Measurements from ENCODE around the gene NBEAL2.

NBEAL2 gene

DNA sequence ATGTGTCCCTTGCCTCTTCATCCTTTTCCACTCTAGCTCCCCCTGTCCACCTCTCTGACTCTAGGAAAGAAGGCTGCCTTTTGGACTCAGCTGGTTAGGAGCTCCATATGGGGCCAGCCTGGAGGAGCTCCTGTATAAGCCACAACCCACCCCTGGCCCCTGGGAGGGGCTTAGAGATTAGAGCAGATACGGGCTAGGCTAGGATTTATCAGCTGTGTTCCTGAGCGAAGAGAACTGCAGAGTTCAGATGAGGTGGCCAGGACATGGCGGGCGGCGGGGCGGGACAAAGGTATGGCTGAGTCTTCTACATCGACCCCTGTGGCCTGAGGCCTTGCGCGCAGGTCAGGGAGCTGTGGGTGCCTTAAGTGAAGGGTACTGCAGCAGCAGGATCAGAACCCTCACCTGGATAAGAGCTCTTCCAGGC lies 7.9 kb downstream of the NBEAL2 start:
- DNase-seq (ENCODE audit: low read depth, low spot score), result no peak

DNA sequence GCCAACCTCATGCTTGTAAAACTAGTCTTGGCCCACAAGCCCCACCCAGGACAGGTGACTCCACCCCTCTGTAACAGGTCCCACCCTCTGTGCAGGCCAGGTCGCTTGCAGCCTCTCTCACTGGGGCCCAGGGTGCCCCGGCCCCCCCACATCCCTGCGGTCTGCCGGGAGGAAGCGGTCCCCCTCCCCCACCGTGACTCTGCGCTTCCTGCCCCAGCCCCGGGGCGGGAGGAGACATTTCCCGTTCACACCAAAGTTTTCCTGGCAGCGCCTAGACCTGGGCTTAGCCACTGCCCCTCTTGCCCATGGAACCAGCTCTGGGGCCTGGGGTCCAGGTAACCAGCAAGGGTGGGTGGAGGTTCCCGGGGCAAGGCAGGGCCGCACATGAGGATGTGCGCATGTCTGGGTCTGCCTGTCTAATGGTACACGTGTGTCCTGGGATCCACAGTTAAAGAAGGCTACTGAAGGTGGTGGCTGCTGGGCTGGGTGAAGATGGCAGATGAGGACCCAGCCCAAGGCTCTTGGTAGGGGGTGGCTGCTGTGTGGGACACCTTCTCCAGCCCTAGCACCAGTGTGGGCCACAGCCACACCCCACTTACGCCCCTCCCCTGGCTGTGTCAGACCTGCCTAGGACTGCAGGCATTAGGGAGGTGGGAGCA lies 8.4 kb downstream of the NBEAL2 start:
- no peak for DNase-seq (ENCODE audit: low read depth, low spot score)

DNA sequence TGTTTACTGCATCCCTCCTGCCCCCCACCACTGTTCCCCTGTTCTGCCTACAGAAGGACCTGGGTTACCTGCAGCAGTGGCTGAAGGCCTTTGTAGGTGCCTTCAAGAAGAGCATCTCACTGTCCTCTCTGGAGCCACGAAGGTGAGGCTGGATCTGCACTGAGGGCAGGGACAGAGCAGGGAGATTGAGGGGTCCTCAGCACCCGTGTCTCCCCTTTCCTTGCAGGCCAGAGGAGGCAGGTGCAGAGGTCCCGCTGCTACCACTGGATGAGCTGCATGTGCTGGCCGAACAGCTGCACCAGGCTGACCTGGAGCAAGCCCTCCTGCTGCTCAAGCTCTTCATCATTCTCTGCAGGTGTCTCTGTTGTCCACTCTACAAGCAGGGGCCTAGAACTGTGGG lies 9.2 kb downstream of the NBEAL2 start:
- DNase-seq (ENCODE audit: low read depth, low spot score), result no peak

DNA sequence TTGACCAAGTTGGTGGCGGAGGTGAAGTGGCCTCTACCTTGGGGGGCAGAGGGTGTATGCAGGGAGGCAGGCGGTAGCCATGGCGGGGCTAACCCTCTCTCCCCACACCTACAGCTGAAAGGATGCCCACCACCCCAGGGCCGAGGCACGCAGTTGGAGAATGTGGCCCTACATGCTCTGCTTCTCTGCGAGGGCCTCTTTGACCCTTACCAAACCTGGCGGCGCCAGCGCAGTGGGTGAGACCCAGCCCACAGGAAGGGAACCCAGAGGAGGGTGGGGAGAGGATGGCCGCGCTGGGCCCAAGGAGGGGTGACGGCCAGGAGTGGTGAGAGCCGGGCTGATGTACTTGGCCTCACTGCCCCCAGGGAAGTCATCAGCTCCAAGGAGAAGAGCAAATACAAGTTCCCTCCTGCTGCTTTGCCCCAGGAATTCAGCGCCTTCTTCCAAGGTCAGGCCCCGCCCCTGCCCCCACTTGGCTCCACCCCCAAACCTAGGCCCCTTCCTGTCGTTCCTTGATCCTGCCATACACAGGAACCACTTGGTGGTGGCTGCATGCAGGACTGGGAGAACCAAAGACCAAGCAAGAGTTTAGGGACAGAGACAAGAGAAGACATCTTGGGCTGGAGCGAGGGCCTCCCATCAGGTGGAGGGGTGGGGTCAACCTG lies 9.8 kb downstream of the NBEAL2 start:
- no peak for DNase-seq (ENCODE audit: low read depth, low spot score)

DNA sequence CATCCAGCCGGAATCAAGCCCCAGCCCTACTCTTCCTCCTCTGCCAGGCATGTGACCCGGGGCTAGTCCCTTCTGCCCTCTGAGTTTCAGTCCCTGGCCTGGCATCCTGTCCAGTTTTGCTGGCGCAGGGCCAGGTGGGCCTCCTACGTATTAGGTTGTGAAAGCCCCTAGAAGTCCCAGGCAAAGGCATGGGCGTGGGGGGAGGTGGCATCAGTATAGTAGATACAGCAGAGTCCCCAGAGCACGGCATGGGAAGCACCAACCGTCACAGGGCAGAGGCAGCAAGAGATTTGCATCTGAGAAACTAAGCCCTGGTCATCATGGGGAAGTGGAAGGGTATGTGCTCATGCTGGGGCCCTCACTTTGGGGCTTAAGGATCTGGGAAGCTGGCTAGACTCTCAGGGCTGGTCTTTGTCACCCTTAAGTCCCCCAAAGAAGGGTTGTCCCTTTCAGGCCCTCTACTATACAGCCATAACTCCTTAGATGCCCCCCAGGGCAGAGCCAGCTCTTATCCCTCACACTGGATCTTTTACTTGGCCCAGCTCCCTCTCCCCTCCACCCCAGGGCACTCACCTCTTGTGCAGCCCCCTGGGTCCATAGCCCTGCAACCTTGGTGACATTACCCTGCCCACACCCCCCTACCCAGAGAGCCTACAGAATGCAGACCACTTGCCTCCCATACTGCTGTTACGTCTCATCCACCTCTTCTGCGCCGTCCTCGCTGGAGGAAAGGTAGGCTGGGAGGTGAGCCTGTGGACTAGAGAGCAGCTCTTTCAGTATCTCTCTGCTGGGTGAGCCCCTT lies 11.3 kb downstream of the NBEAL2 start:
- DNase-seq (ENCODE audit: low read depth, low spot score), result no peak

DNA sequence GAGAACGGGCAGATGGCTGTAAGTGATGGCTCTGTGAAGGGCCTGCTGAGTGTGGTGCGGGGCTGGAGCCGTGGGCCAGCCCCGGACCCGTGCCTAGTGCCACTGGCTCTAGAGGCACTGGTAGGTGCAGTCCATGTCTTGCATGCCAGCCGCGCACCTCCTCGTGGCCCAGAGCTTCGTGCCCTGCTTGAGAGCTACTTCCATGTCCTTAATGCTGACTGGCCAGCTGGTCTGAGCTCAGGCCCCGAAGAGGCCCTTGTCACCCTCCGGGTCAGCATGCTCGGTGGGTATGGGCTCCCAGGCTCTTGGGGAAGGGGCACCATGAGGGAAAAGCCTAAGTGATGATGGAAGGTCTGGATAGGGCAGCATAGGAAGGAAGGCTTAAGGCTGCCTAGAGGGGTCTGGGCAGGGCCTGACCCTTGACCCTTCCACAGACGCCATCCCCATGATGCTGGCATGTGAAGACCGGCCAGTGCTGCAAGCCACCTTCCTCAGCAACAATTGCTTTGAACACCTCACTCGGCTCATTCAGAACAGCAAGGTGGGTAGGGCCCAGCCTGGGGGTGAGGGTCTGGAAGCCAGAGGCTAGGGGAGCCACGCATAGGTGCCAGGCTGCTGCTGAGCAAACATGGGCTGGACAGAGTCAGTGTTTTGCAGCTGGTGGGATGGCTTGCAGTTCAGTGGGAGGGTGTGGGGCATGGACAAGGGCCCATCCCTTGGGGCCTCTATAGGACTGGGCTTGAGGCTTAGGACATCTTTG lies 12.1 kb downstream of the NBEAL2 start:
- no peak for DNase-seq (ENCODE audit: low read depth, low spot score)

DNA sequence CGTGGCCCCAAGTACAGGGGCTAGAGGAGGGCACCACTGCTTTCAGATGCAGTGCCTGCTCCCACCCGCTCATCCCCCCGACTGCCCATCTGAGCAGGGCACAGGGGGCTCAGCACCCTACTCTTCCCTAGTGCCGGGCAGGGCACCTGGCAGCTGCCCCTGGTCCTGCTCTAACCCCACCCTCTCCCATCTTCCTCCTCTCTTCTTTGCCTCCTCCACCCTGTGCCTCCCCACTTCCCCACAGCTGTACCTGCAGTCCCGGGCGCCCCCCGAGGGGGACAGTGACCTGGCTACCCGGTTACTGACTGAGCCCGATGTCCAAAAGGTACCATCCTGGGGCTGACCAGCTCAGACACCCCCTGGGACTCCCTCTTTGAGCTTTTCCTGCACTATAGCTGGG lies 12.8 kb downstream of the NBEAL2 start:
- no peak for DNase-seq (ENCODE audit: low read depth, low spot score)

DNA sequence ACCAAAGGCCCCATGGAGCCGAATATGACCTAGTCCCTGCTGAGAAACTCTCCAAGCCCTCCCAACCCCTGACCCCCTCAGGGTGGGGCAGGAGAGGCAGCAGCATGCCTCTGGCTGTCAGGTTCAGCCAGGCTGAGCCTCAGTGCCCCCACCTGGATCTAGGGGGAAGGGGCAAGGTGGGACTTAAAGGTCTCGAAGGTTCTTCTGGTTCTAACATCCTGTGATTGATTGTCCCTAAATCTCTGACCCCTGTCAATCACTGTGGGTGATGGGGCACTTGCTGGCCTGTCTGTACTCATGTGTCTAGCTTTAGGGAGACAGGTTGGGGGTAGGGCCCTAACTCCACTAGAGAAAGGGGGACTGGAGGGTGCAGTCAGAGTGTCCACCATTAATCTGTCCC lies 13.8 kb downstream of the NBEAL2 start:
- no peak for DNase-seq (ENCODE audit: low read depth, low spot score)

DNA sequence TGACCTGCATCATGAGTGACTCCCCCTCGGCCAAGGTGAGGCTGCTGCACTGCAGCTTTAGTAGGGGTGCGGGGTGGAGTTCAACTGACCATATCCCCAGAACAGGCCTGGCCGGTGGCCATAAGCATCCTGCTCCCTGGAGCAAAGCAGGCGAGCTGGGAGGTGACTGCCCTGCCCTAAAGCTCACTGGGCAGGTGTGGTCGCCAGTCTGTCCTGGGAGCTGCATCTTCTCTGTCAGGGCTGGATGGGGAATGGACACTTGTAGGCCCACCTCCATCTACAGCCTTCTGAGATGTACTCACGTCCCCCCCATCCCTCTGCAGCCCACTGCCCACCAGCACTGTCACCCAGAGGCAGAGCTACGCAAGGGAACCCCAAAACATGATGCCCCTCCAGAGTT lies 14.5 kb downstream of the NBEAL2 start:
- DNase-seq (ENCODE audit: low read depth, low spot score), result no peak

DNA sequence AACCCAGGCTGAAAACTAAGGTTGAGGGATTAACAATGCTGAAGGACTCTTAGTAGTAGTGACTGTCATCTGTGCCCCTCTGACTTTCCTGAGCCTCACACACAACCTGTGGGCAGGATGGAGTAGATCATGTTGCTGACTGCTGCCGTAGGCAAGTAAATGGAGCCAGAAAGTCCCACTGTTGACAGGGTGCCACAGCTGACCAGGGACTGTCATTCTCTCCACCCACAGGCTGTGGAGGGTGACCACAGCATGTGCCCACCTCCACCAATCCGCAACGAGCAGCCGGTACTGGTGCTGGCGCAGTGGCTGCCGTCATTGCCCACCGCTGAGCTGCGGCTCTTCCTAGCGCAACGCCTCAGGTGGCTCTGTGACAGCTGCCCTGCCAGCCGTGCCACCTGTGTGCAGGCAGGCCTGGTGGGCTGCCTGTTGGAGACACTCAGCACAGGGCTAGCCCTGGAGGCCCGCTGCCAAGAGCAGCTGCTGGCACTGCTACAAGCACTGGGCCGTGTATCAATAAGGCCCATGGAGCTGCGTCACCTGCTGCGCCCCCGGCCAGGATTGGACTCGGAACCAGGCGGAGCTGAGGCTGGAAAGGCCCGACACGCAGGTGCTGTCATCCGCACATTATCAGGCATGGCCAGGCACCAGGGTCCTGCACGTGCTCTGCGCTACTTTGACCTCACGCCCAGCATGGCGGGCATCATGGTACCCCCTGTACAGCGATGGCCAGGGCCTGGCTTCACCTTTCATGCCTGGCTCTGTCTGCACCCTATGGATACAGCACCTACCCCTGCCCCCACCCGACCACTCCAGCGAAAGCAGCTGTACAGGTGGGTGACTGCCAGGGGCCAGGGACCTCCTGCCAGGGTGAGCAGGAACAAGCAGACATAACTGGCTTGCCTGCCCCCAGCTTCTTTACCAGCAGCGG lies 15.6 kb downstream of the NBEAL2 start:
- no peak for DNase-seq (ENCODE audit: low read depth, low spot score)

DNA sequence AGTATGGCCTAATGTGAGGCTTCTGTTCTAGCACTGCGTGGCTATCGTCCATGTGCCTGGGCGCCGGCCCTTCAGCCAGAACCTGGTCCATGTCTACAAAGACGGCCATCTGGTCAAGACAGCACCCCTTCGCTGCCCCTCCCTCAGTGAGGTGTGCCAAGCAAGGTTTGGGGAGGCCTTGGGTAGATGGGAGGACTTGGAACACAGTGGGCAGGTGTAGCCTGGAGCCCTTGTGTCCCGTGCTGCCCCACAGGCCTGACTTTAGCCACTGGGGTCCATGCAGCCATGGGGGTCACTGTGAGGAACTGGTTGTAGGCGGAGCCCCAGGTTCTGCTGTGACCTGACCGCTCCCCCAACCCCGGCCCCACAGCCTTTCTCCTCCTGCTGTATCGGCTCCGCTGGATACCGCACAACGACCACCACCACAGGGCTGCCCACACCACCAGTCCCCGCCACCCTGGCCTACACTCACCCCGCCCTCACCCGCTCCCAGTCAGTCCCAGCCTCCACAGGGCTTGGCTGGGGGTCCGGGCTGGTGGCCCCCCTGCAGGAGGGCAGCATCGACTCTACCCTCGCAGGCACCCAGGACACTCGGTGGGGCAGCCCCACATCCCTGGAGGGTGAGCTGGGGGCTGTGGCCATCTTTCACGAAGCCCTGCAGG lies 16.6 kb downstream of the NBEAL2 start:
- DNase-seq (ENCODE audit: low read depth, low spot score), result no peak

DNA sequence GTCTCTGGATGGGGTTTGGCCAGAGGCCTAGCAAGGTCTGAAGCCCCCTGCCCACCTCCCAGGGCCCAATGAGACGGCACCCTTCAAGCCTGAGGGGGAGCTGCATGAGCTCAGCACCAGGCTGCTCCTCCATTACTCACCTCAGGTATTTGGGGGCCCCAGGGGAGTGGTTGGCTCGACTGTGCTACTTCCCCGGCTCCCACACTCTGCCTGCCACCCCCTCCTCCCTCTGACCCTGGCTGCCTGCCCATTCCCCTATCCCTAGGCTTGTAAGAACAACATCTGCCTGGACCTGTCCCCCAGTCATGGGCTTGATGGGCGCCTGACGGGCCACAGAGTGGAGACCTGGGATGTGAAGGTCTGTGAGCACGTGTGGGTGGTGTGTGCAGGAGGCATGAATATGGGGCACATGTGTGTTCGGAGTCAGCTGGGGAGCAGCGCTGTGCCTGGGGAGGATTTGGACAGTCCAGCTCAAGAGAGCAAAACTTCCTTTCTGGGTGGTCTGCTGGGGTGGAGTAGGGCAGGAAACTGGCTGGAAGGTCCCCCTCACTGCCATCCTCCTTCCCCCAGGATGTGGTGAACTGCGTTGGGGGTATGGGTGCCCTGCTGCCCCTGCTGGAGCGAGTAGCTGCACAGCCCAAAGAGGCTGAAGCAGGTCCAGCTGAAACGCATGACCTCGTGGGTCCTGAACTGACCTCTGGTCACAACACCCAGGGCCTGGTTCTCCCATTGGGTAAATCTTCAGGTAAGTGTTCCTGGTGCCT lies 17.4 kb downstream of the NBEAL2 start:
- no peak for DNase-seq (ENCODE audit: low read depth, low spot score)

DNA sequence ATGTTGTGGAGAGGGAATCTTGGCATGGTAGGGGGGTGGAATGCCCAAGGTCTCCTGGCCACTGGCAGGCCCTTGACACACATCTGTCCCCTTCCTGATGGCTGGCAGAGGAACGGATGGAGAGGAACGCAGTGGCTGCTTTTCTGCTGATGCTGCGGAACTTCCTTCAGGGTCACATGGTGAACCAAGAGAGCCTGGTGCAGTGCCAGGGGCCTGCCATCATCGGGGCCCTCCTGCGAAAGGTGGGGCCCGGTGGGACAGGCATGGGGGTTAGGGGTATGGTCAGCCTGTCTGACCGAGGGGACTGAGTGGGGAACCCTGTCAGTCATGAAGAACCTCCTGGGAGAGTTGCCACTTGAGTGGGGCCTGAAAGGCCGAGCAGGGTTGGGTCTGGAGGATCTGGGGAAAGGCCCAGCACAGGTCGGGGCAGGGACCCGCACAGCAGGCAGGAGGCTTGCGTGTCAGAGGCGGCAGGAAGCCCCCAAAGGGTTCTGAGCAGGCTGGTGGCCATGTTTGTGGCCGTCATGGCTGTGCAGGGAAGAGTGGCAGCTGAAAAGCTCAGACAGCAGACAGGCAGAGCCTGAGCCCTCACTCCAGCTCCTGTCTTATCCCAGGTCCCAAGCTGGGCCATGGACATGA lies 18.1 kb downstream of the NBEAL2 start:
- no peak for DNase-seq (ENCODE audit: low read depth, low spot score)

DNA sequence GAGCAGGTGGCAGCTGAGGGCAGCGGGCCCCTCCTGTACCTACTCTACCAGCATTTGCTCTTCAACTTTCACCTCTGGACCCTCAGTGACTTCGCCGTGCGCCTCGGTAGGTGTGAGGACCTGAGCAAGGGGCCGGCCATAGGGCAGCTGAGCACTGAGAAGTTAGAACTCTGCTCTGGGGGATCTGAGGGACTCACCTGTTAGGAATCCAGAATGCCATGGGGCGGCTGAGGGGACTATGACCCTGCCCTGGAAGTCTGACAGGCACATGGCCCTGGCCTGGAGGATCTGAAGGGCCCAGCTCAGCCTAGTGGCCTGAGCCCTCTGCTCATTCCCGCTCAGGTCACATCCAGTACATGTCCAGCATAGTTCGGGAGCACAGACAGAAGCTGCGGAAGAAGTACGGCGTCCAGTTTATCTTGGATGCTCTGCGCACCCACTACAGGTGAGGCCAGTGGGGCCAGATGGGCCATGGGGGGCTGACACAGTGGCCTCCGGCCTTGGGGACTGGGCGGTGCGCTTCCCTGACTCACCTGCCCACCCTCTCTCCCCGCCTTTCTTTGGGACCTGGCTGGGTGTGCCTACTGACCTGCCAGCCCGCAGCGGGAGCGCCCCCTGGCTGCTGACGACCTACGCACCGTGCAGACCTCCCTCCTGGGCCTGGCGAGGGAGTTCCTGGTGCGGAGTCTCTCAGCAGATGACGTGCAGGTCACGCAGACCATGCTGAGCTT lies 18.8 kb downstream of the NBEAL2 start:
- DNase-seq (ENCODE audit: low read depth, low spot score), result no peak

DNA sequence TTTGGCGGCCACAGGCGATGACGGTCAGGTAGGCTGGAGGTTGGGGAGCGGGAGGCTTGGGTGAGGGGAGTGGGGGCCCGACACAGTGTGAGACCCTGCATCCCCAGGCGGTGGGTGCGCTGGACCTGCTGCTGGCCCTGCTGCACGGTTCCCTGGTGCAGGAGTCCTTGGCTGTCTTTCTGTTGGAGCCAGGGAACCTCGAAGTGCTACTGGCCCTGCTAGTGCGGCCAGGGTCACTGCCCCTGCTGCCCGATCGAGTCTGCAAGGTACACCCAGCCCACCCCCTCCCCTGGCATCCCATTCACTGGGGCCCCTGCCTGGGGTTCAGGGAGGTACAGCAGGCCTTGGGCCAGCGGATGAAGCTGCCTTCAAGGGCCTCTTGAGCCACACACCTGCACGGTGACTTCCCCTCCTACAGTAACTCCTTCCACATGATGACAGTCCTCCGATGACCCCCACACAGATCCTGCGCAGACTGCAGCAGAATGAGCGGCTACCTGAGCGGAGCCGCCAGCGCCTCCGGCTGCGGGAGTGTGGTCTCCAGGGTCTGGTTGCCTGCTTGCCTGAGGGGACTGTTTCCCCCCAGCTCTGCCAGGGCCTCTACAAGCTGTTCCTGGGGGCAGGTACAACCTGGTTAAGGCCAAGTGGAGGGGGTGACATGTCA lies 19.5 kb downstream of the NBEAL2 start:
- DNase-seq (ENCODE audit: low read depth, low spot score), result no peak

DNA sequence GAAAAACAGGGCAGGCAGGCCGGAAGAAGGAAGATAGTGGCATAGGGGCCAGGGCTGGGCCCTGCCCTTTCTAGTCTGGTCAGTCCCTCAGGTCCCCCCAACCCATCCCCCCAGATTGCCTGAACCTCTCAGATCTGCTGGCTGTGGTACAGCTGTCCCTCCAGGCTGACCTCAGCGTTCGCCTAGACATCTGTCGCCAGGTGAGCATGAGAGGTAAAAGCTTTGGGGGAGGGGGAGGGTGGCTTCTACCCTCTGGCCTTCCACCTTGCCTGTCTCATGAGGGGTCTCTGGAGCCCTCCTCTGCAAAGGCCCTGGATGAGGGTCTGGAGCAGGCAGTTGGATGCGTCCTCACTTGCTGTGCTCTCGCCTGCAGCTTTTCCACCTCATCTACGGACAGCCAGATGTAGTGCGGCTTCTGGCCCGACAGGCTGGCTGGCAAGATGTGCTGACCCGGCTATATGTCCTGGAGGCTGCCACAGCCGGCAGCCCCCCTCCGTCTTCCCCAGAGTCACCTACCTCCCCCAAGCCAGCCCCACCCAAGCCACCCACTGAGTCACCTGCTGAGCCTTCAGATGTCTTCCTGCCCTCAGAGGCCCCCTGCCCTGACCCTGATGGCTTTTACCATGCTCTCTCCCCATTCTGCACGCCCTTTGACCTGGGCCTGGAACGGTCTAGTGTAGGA lies 20.2 kb downstream of the NBEAL2 start:
- no peak for DNase-seq (ENCODE audit: low read depth, low spot score)

DNA sequence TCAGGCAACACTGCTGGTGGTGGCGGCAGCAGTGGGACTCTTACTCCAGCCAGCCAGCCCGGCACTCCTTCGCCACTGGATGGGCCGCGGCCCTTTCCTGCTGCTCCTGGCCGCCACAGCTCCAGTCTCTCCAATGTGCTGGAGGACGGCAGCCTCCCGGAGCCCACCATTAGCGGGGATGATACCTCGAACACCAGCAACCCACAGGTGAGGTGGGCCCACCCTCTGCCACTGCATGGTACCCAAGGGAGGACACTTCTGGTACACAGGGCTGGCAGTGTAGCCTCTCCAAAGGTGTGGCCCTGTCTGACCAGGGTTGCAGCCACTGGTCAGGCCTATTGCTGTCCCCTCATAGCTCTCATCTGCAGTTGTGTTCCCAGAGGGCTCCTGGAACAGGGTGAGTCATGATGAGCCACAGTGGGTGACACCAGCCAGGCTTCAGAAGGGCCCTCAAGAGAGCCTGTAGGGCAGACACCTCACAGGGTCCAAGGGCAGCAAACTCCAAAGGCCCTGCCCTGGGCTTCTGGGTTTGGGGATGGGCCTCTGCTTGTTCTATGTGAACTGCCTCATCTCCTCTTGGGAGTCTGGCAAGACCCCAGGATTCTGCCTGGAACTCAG lies 20.8 kb downstream of the NBEAL2 start:
- no peak for DNase-seq (ENCODE audit: low read depth, low spot score)

Measured in iPS DF 19.7 (cell line).